Measurements from ENCODE around the gene CRYGN. TPM values are rescaled to one million over a fixed set of nuclear protein-coding genes. Genes with fewer than 3 reads are reported as not detected.

CRYGN gene
- total RNA-seq, 1 donor from 2014 or later, result not detected

GRCh38 chr7:151453326-151453791, 13.4 kb upstream of the CRYGN start:
- H3K4me1 ChIP-seq, result peaks cover 6% of the 10 kb centered on the region
- H3K27ac ChIP-seq, result no peak overlapping the region
- TF ChIP-seq POLR2AphosphoS5 (IDR thresholded peaks at IDR 0.05; ENCODE audit: insufficient read depth in 1 of 2, low read depth in 1 of 2) (no peak), POLR2A (IDR thresholded peaks at IDR 0.05) (no peak), CTCF (IDR thresholded peaks at IDR 0.05) (no peak)
- no peaks in the 10 kb centered on the region for H3K9me3 ChIP-seq
- H3K36me3 ChIP-seq, result no peaks in the 10 kb centered on the region
- no peaks in the 10 kb centered on the region for H3K27me3 ChIP-seq
- intact Hi-C loops (cut with DNase I), result no loop called here
- H3K4me3 ChIP-seq, result no peak overlapping the region
- DNase-seq (ENCODE audit: extremely low spot score in 2 of 2), result no peak

DNA sequence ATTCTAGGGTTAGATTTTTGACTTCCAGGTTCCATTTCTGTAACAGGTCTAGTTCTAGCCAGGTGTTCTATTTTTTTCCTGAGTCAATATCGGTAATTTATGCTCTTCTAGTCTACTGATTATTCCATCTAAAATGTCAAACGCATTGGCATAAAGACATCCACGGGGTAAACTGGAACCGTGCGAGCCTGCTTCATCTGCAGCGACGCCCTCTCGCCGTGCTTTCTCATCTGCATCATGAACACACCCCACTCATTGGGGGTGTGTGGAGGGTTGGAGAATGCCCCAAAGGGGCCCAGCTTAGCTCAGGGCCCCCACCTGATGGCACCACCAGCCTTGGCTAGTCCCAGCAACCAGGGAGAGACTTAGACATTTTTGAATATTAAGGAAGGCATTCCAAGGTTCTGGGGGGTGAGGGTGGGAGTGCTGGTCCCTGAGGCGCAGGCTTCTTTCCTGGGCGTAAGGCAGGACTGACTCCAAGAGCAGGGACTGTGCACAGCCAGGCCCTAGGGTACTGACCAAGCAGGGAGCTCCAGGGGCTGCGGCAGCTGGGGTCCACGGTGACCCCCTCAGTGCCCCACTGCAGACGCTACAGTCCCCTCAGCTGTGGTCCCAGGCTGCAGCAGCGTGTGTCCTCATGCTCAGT, 12.9 kb upstream of the CRYGN start:
- Histone ChIP-seq H3K27me3 (no peaks in the 10 kb centered on the region), H3K36me3 (no peaks in the 10 kb centered on the region), H3K9me3 (no peaks in the 10 kb centered on the region), H3K27ac (no peak overlapping the region), H3K4me3 (no peak overlapping the region), H3K4me1 (peaks cover 12% of the 10 kb centered on the region)
- no peak for TF ChIP-seq POLR2A (IDR thresholded peaks at IDR 0.05)
- TF ChIP-seq CTCF (IDR thresholded peaks at IDR 0.05), result no peak
- TF ChIP-seq POLR2AphosphoS5 (IDR thresholded peaks at IDR 0.05; ENCODE audit: insufficient read depth in 1 of 2, low read depth in 1 of 2), result no peak
- DNase-seq (ENCODE audit: extremely low spot score in 2 of 2), result no peak
- intact Hi-C loops (cut with DNase I), result no loop called here

GRCh38 chr7:151451626-151452571, 12.0 kb upstream of the CRYGN start:
- H3K27me3 ChIP-seq, result no peaks in the 10 kb centered on the region
- H3K4me1 ChIP-seq, result peaks cover 12% of the 10 kb centered on the region
- DNase-seq (ENCODE audit: extremely low spot score in 2 of 2), result no peak
- TF ChIP-seq POLR2A (IDR thresholded peaks at IDR 0.05) (no peak), POLR2AphosphoS5 (IDR thresholded peaks at IDR 0.05; ENCODE audit: insufficient read depth in 1 of 2, low read depth in 1 of 2) (no peak), CTCF (IDR thresholded peaks at IDR 0.05) (no peak)
- H3K27ac ChIP-seq, result no peak overlapping the region
- H3K9me3 ChIP-seq, result no peaks in the 10 kb centered on the region
- no peak overlapping the region for H3K4me3 ChIP-seq
- no peaks in the 10 kb centered on the region for H3K36me3 ChIP-seq
- intact Hi-C loops (cut with DNase I), result no loop called here

DNA sequence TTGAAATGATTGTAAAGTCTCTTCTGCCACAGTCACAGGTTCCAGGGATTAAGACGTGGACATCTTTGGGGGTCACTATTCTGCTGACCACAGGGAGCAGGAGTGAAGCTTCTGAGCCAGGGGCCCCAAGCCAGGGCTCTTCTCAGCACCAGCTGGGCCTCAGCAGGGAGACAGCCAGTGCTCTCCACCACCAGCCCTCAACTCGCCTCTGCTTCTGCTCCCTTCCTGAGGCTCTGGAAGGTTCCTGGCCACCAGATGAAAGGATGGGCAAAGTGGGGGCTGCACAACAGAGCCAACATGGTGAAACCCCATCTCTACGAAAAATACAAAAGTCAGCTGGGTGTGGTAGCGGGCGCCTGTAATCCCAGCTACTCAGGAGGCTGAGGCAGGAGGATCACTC, 11.2 kb upstream of the CRYGN start:
- no peak for DNase-seq (ENCODE audit: extremely low spot score in 2 of 2)
- H3K9me3 ChIP-seq, result no peaks in the 10 kb centered on the region
- TF ChIP-seq POLR2A (IDR thresholded peaks at IDR 0.05), result no peak
- TF ChIP-seq CTCF (IDR thresholded peaks at IDR 0.05), result no peak
- TF ChIP-seq POLR2AphosphoS5 (IDR thresholded peaks at IDR 0.05; ENCODE audit: insufficient read depth in 1 of 2, low read depth in 1 of 2), result no peak
- peaks cover 12% of the 10 kb centered on the region for H3K4me1 ChIP-seq
- H3K36me3 ChIP-seq, result no peaks in the 10 kb centered on the region
- no peak overlapping the region for H3K4me3 ChIP-seq
- intact Hi-C loops (cut with DNase I), result no loop called here
- H3K27ac ChIP-seq, result no peak overlapping the region
- H3K27me3 ChIP-seq, result no peaks in the 10 kb centered on the region
